GM23248 (cell line): Measurements from ENCODE around the gene MS4A10.

Experiments used
- EZH2 ChIP-seq: fragments of 200-600 bp; sonication (generic); IDR thresholded peaks from 2 replicates; pipeline ENCODE4 v1.6.1; 2018; ENCODE audit warnings: antibody characterized with exemption, mild to moderate bottlenecking; ENCODE audit not compliant: insufficient read depth, poor library complexity, severe bottlenecking
- EZH2phosphoT487 ChIP-seq: fragments of 200-600 bp; sonication (generic); IDR thresholded peaks from 2 replicates; pipeline ENCODE4 v1.6.1; 2018; ENCODE audit warnings: antibody characterized with exemption, moderate library complexity, mild to moderate bottlenecking, low read depth; ENCODE audit not compliant: insufficient read depth

DNA sequence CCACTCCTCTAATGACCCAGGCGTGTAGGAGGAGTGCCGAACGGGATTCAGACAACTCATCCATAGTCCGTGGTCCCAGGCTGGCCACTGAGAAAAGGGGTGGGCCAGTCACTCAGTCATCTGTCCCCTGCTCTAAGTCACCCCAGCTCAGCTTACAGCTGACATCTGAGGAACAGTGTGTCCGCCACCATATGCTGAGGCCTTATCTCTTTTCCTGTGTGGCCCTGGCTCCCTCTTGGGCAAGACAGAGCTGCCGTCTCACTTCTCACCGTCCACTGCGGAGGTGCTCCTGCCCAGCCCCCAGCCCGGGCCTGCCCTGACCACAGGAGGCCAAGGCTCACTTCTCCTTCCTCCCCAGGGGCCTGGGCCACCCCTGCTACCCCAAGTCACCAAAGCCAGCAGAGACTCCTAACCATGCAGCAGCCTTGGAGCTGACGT lies 63.6 kb downstream of the MS4A10 start:
- TF ChIP-seq EZH2 (no peak), EZH2phosphoT487 (no peak)
